SK-N-SH (cell line): Measurements from ENCODE around the gene RAB5IF. TPM values are rescaled to one million over a fixed set of nuclear protein-coding genes. Genes with fewer than 3 reads are reported as not detected.

Source experiments
- CTCF ChIA-PET: fragments of 300-600, 350-600 bp; formaldehyde crosslinking; extraction: SDS; loops from one replicate; lab custom pipeline; 2021; lab: Yijun Ruan, JAX
- POLR2A ChIA-PET: fragments of 350-600 bp; sonication (Branson Sonifier 250); formaldehyde crosslinking; extraction: SDS; loops from one replicate; lab custom pipeline; 2020; ENCODE audit warnings: antibody characterized with exemption, inconsistent platforms; lab: Yijun Ruan, JAX
- DNase-seq: peaks from one replicate; pipeline ENCODE4 v3.0.0; 2012
- H2AFZ ChIP-seq: fragments of 200-600 bp; sonication (generic); 2 replicates; pipeline ENCODE4 v1.8.1; 2016; ENCODE audit warnings: antibody characterized with exemption, mild to moderate bottlenecking, low read depth
- H3F3A ChIP-seq: fragments of 200-600 bp; sonication (generic); replicated peaks from 2 replicates; pipeline ENCODE3; 2016; ENCODE audit warnings: antibody characterized with exemption, mild to moderate bottlenecking; ENCODE audit not compliant: insufficient read depth
- H3K27ac ChIP-seq, 2 experiments: fragments of 200-500 bp in 1 of 2; fragments of 200-600 bp in 1 of 2; sonication (Bioruptor generic) in 1 of 2; sonication (generic), shearing (Covaris generic) in 1 of 2; 2 replicates each; pipeline versions ENCODE4 v1.5.1 to v1.6.1; 2014 to 2016; ENCODE audit warnings: low read depth in 2 of 2, inconsistent platforms in 1 of 2, low read length in 1 of 2, mild to moderate bottlenecking in 1 of 2, mixed read lengths in 1 of 2
- H3K27me3 ChIP-seq: fragments of 200-600 bp; sonication (generic), shearing (Covaris generic); 2 replicates; pipeline ENCODE4 v1.6.1; 2016; ENCODE audit warnings: mixed run types; ENCODE audit not compliant: insufficient read depth
- H3K36me3 ChIP-seq, 2 experiments: fragments of 200-500 bp in 1 of 2; fragments of 200-600 bp in 1 of 2; sonication (Bioruptor generic) in 1 of 2; sonication (generic) in 1 of 2; replicated peaks in 1 of 2; 2 replicates each; pipeline versions ENCODE3 to v1.5.1; 2014 to 2016; ENCODE audit warnings: low read length in 1 of 2, mild to moderate bottlenecking in 1 of 2; ENCODE audit not compliant: insufficient read depth in 2 of 2, control insufficient read depth in 1 of 2
- H3K4me1 ChIP-seq, 2 experiments: fragments of 200-500 bp in 1 of 2; fragments of 200-600 bp in 1 of 2; sonication (Bioruptor generic) in 1 of 2; sonication (generic), shearing (Covaris generic) in 1 of 2; 2 replicates each; pipeline versions ENCODE4 v1.5.1 to v1.6.1; 2014 to 2016; ENCODE audit warnings: low read depth in 1 of 2, low read length in 1 of 2, mixed run types in 1 of 2; ENCODE audit not compliant: insufficient read depth in 2 of 2, control insufficient read depth in 1 of 2
- H3K4me2 ChIP-seq: fragments of 200-600 bp; sonication (generic), shearing (Covaris generic); 2 replicates; pipeline ENCODE4 v1.6.1; 2017; ENCODE audit warnings: mixed run types
- H3K4me3 ChIP-seq, 2 experiments: fragments of 200-500 bp in 1 of 2; fragments of 200-600 bp in 1 of 2; sonication (Bioruptor generic) in 1 of 2; sonication (generic), shearing (Covaris generic) in 1 of 2; 2 replicates each; pipeline versions ENCODE4 v1.5.1 to v1.8.1; 2014 to 2016; ENCODE audit warnings: low read depth in 2 of 2, inconsistent platforms in 1 of 2, low read length in 1 of 2, mild to moderate bottlenecking in 1 of 2, mixed read lengths in 1 of 2, moderate library complexity in 1 of 2
- H3K79me2 ChIP-seq: fragments of 200-600 bp; sonication (generic); 2 replicates; pipeline ENCODE4 v1.8.1; 2017; ENCODE audit warnings: mild to moderate bottlenecking; ENCODE audit not compliant: insufficient read depth
- H3K9ac ChIP-seq: fragments of 200-600 bp; sonication (generic); 2 replicates; pipeline ENCODE4 v1.6.1; 2017; ENCODE audit warnings: mixed run types
- H3K9me2 ChIP-seq: fragments of 200-600 bp; sonication (generic); 2 replicates; pipeline ENCODE4 v1.6.1; 2017; ENCODE audit warnings: mixed run types
- H3K9me3 ChIP-seq: fragments of 200-600 bp; sonication (generic); 2 replicates; pipeline ENCODE4 v1.6.1; 2017; ENCODE audit warnings: mixed run types, mild to moderate bottlenecking, moderate library complexity
- H4K20me1 ChIP-seq: fragments of 200-600 bp; sonication (generic); 2 replicates; pipeline ENCODE4 v1.6.1; 2017; ENCODE audit warnings: mild to moderate bottlenecking, mixed run types; ENCODE audit not compliant: insufficient read depth
- CHD2 ChIP-seq: fragments of 150-350 bp; IDR thresholded peaks from 2 replicates; pipeline ENCODE4 v1.6.1; 2018; ENCODE audit warnings: low read length; ENCODE audit not compliant: partially characterized antibody
- CTCF ChIP-seq: fragments of 200-600 bp; sonication (generic); IDR thresholded peaks from 2 replicates; pipeline ENCODE4 v1.6.1; 2017; ENCODE audit warnings: antibody characterized with exemption, mild to moderate bottlenecking, moderate library complexity
- ELF1 ChIP-seq: IDR thresholded peaks from 2 replicates; pipeline ENCODE4 v1.4.0; 2012
- FOSL2 ChIP-seq: IDR thresholded peaks from 2 replicates; pipeline ENCODE4 v1.4.0; 2012; ENCODE audit warnings: low read depth, mild to moderate bottlenecking, moderate library complexity, borderline replicate concordance
- FOXM1 ChIP-seq: IDR thresholded peaks from 2 replicates; pipeline ENCODE4 v1.4.0; 2012; ENCODE audit warnings: low read depth, mild to moderate bottlenecking
- GABPA ChIP-seq: IDR thresholded peaks from 2 replicates; pipeline ENCODE4 v1.4.0; 2012; ENCODE audit warnings: low read depth, mild to moderate bottlenecking
- JUND ChIP-seq: IDR thresholded peaks from 2 replicates; pipeline ENCODE4 v1.4.0; 2012
- MEF2A ChIP-seq: IDR thresholded peaks from 2 replicates; pipeline ENCODE4 v1.4.0; 2012; ENCODE audit warnings: low read depth, borderline replicate concordance
- NFIC ChIP-seq: IDR thresholded peaks from 2 replicates; pipeline ENCODE4 v1.4.0; 2012; ENCODE audit warnings: borderline replicate concordance
- NRF1 ChIP-seq: IDR thresholded peaks from 2 replicates; pipeline ENCODE4 v1.6.1; 2012; ENCODE audit warnings: low read depth, mild to moderate bottlenecking, low read length
- POLR2AphosphoS5 ChIP-seq: IDR thresholded peaks from 2 replicates; pipeline ENCODE4 v1.6.1; 2012; ENCODE audit warnings: low read depth, low read length
- RAD21 ChIP-seq: IDR thresholded peaks from 2 replicates; pipeline ENCODE4 v1.6.1; 2012; ENCODE audit warnings: mild to moderate bottlenecking, low read length
- RCOR1 ChIP-seq: fragments of 150-350 bp; IDR thresholded peaks from 2 replicates; pipeline ENCODE4 v1.6.1; 2017; ENCODE audit warnings: antibody characterized with exemption, low read length
- RFX5 ChIP-seq: IDR thresholded peaks from 2 replicates; pipeline ENCODE4 v1.6.1; 2012; ENCODE audit warnings: mild to moderate bottlenecking, improper control_type of control experiment, low read length
- RXRA ChIP-seq: IDR thresholded peaks from 2 replicates; pipeline ENCODE4 v1.4.0; 2012; ENCODE audit warnings: low read depth, mild to moderate bottlenecking, borderline replicate concordance
- TAF1 ChIP-seq: IDR thresholded peaks from 2 replicates; pipeline ENCODE4 v1.6.1; 2012; ENCODE audit warnings: low read depth, mild to moderate bottlenecking, low read length, moderate library complexity, borderline replicate concordance
- USF2 ChIP-seq: fragments of 150-350 bp; IDR thresholded peaks from 2 replicates; pipeline ENCODE4 v1.6.1; 2017; ENCODE audit warnings: antibody characterized with exemption, low read length, low read depth, borderline replicate concordance
- ZBTB33 ChIP-seq: IDR thresholded peaks from 2 replicates; pipeline ENCODE4 v1.4.0; 2012; ENCODE audit warnings: low read depth, borderline replicate concordance
- WGBS: methylation state at CpG from one replicate; pipeline ENCODE4 v1.1.6; 2017; ENCODE audit warnings: low lambda C conversion rate; 5-methylcytosine and 5-hydroxymethylcytosine counted together
- polyA plus RNA-seq, 3 experiments: library from polyadenylated mRNA; depleted of rRNA; stranded (reverse); fragments of >200 nt; gene quantifications; 2 replicates each; pipeline ENCODE4 v1.2.3, GENCODE V29; 2012

RAB5IF gene
- polyA plus RNA-seq, 1 of the 3 experiments (the other 2 are of a cell fraction): 91.1 TPM

- H3K27ac ChIP-seq: no peak overlapping the region
- no peaks in the 10 kb centered on the region for H3K79me2 ChIP-seq
- H3K9ac ChIP-seq: no peak overlapping the region
- no peaks in the 10 kb centered on the region for H3K9me3 ChIP-seq
- H3K36me3 ChIP-seq: no peaks in the 10 kb centered on the region
- WGBS: 86% methylated on average over 2 of the region's 2 CpGs
- no peaks in the 10 kb centered on the region for H3K9me2 ChIP-seq
- CTCF ChIA-PET: interaction anchor here (1.1 to 2.5 kb wide), 3 partner anchors 11 to 150 kb away, joined by 3 to 9 read pairs (median 9); partner anchors contain the start of genes DSN1 and RAB5IF
- H3K27me3 ChIP-seq: no peaks in the 10 kb centered on the region
- H3K4me1 ChIP-seq: no peaks in the 10 kb centered on the region
- POLR2A ChIA-PET: no interaction called here
- H3F3A ChIP-seq: no peaks in the 10 kb centered on the region
- no peak overlapping the region for H3K4me3 ChIP-seq
- H4K20me1 ChIP-seq: no peaks in the 10 kb centered on the region
- no peak for DNase-seq
- no peak overlapping the region for H2AFZ ChIP-seq
- TF ChIP-seq FOXM1 (no peak), ZBTB33 (no peak), NRF1 (no peak), GABPA (no peak), NFIC (no peak), POLR2AphosphoS5 (no peak), RCOR1 (no peak), RXRA (no peak), MEF2A (no peak), RFX5 (no peak), ELF1 (no peak), JUND (no peak)
- H3K4me2 ChIP-seq: no peak overlapping the region
These were observed 17.9 kb downstream of the RAB5IF start for GRCh38 chr20:36623444-36623843.

- H3K36me3 ChIP-seq: no peaks in the 10 kb centered on the region
- H3K4me1 ChIP-seq: no peaks in the 10 kb centered on the region
- ChIA-PET POLR2A (no interaction called here), CTCF (interaction anchor here (0.6 to 2.5 kb wide), 4 partner anchors 12 to 18 kb away, joined by 3 to 9 read pairs (median 6); partner anchors contain the start of gene RAB5IF)
- DNase-seq: no peak
- WGBS: 81% methylated on average over 14 of the region's 14 CpGs
- H3F3A ChIP-seq: no peaks in the 10 kb centered on the region
- no peak overlapping the region for H3K9ac ChIP-seq
- H3K79me2 ChIP-seq: no peaks in the 10 kb centered on the region
- no peaks in the 10 kb centered on the region for H3K27me3 ChIP-seq
- H2AFZ ChIP-seq: no peak overlapping the region
- H4K20me1 ChIP-seq: no peaks in the 10 kb centered on the region
- no peak overlapping the region for H3K27ac ChIP-seq
- no peaks in the 10 kb centered on the region for H3K9me3 ChIP-seq
- H3K4me3 ChIP-seq: no peak overlapping the region
- H3K9me2 ChIP-seq: no peaks in the 10 kb centered on the region
- TF ChIP-seq NRF1 (no peak), FOSL2 (no peak), TAF1 (no peak), ZBTB33 (no peak), FOXM1 (no peak), USF2 (no peak), RAD21 (no peak), CTCF (no peak), RFX5 (no peak), MEF2A (no peak), POLR2AphosphoS5 (no peak), NFIC (no peak), CHD2 (no peak), GABPA (no peak)
- H3K4me2 ChIP-seq: no peak overlapping the region
These were observed 18.7 kb downstream of the RAB5IF start for GRCh38 chr20:36624068-36624943.
